GM12878 (cell line): Measurements from ENCODE around the gene PPT2. TPM values are rescaled to one million over a fixed set of nuclear protein-coding genes. Genes with fewer than 3 reads are reported as not detected.

Experiments
- ATAC-seq: fragments of 200-7000 bp; cut with Tn5 transposase; 3 replicates; pipeline ENCODE4 v1.9.1; 2020; ENCODE audit warnings: mild to moderate bottlenecking, moderate library complexity
- BruUV-seq: library from RNA; stranded (reverse); fragments of 400-500 nt; replicated peaks from 2 replicates; lab custom pipeline; 2021; lab: Mats Ljungman, UMichigan
- CTCF ChIA-PET: fragments of 300-600 bp; sonication (Branson Sonifier 250); formaldehyde crosslinking; extraction: SDS; loops from one replicate; lab custom pipeline; 2021; ENCODE audit warnings: inconsistent platforms; lab: Yijun Ruan, JAX
- POLR2A ChIA-PET: fragments of 350-600 bp; formaldehyde crosslinking; extraction: SDS; loops from one replicate; lab custom pipeline; 2021; ENCODE audit warnings: inconsistent platforms; lab: Charles Lee
- RAD21 ChIA-PET: fragments of 300-600 bp; sonication (Branson Sonifier 250); formaldehyde crosslinking; loops from one replicate; lab custom pipeline; 2023; ENCODE audit warnings: antibody characterized with exemption; ENCODE audit not compliant: unreplicated experiment; lab: Charles Lee
- SMC1A ChIA-PET: fragments of 300-600 bp; sonication (Branson Sonifier 250); formaldehyde crosslinking; loops from one replicate; lab custom pipeline; 2023; ENCODE audit not compliant: unreplicated experiment, uncharacterized antibody; lab: Charles Lee
- DNase-seq: peaks from one replicate; pipeline ENCODE4 v3.0.0-alpha.2; 2011; ENCODE audit warnings: low read depth, low spot score
- FAIRE-seq: peaks from 3 replicates; lab custom pipeline; 2011; peaks lifted over from hg19 to GRCh38; lab: Jason Lieb, UNC
- H2AFZ ChIP-seq: 2 replicates; pipeline ENCODE4 v1.6.0; 2011; ENCODE audit warnings: low read depth, low read length, control low read depth; ENCODE audit not compliant: control insufficient read depth
- H3K27ac ChIP-seq: 2 replicates; pipeline ENCODE4 v1.5.1; 2011; ENCODE audit warnings: control low read depth; ENCODE audit not compliant: control insufficient read depth, insufficient read depth
- H3K27me3 ChIP-seq, 2 experiments: replicated peaks in 1 of 2; 2 replicates each; pipeline versions ENCODE4 v1.6.0 to v1.6.1; 2011; ENCODE audit warnings: low read length in 1 of 2; ENCODE audit not compliant: control insufficient read depth in 2 of 2, insufficient read depth in 2 of 2
- H3K36me3 ChIP-seq, 2 experiments: 2 replicates each; pipeline ENCODE4 v1.5.1; 2011; ENCODE audit warnings: low read length in 1 of 2; ENCODE audit not compliant: control insufficient read depth in 2 of 2, insufficient read depth in 2 of 2
- H3K4me1 ChIP-seq: 2 replicates; pipeline ENCODE4 v1.6.1; 2011; ENCODE audit warnings: mild to moderate bottlenecking, low read length, moderate library complexity, mixed read lengths; ENCODE audit not compliant: control insufficient read depth, insufficient read depth
- H3K4me2 ChIP-seq: 2 replicates; pipeline ENCODE4 v1.6.0; 2011; ENCODE audit warnings: control low read depth; ENCODE audit not compliant: control insufficient read depth, insufficient read depth
- H3K4me3 ChIP-seq: fragments of 200-600 bp; sonication (generic); 2 replicates; pipeline ENCODE4 v1.5.1; 2016
- H3K79me2 ChIP-seq: 2 replicates; pipeline ENCODE4 v1.6.0; 2011; ENCODE audit warnings: low read length; ENCODE audit not compliant: control insufficient read depth, insufficient read depth
- H3K9ac ChIP-seq: 2 replicates; pipeline ENCODE4 v1.8.0; 2011; ENCODE audit warnings: low read length, control low read depth, mixed read lengths; ENCODE audit not compliant: control insufficient read depth, insufficient read depth
- H3K9me3 ChIP-seq: replicated peaks from 3 replicates; pipeline ENCODE4 v1.5.1; 2011; ENCODE audit warnings: mild to moderate bottlenecking, low read length; ENCODE audit not compliant: control insufficient read depth, insufficient read depth
- H4K20me1 ChIP-seq: 2 replicates; pipeline ENCODE4 v1.6.0; 2011; ENCODE audit not compliant: control insufficient read depth, insufficient read depth
- CBFB ChIP-seq: IDR thresholded peaks from 2 replicates; pipeline ENCODE4 v1.6.1; 2016; ENCODE audit warnings: antibody characterized with exemption, low read depth
- CHD2 ChIP-seq: IDR thresholded peaks from 2 replicates; pipeline ENCODE4 v1.6.1; 2011; ENCODE audit warnings: low read depth, low read length, improper control_type of control experiment, borderline replicate concordance
- CREB1 ChIP-seq: IDR thresholded peaks from 2 replicates; pipeline ENCODE4 v1.6.1; 2012; ENCODE audit warnings: low read depth, mild to moderate bottlenecking, inconsistent platforms
- DPF2 ChIP-seq: fragments of 450-650 bp; IDR thresholded peaks from 2 replicates; pipeline ENCODE4 v1.6.1; 2017; ENCODE audit warnings: mild to moderate bottlenecking
- FOXK2 ChIP-seq: fragments of 450-650 bp; IDR thresholded peaks from 2 replicates; pipeline ENCODE4 v1.6.1; 2017; ENCODE audit warnings: mild to moderate bottlenecking, moderate library complexity
- KAT2A ChIP-seq: conservative IDR thresholded peaks from 2 replicates; pipeline ENCODE4 v1.6.1; 2011; ENCODE audit warnings: low read depth, low read length; ENCODE audit not compliant: control insufficient read depth
- KLF5 ChIP-seq: fragments of 450-650 bp; IDR thresholded peaks from 2 replicates; pipeline ENCODE4 v1.6.1; 2014; ENCODE audit warnings: mild to moderate bottlenecking; ENCODE audit not compliant: partially characterized antibody
- NFYB ChIP-seq: IDR thresholded peaks from 2 replicates; pipeline ENCODE4 v1.6.1; 2011; ENCODE audit warnings: low read depth, mild to moderate bottlenecking, low read length, improper control_type of control experiment, moderate library complexity; ENCODE audit not compliant: insufficient read depth
- POLR2A ChIP-seq: IDR thresholded peaks from 2 replicates; pipeline ENCODE4 v1.6.1; 2011; ENCODE audit warnings: low read depth, mild to moderate bottlenecking, low read length
- RELA ChIP-seq: fragments of 450-650 bp; IDR thresholded peaks from 2 replicates; pipeline ENCODE4 v1.8.0; 2014; ENCODE audit warnings: borderline replicate concordance; ENCODE audit not compliant: partially characterized antibody
- SIX5 ChIP-seq: IDR thresholded peaks from 2 replicates; pipeline ENCODE4 v1.6.1; 2011; ENCODE audit warnings: mild to moderate bottlenecking, low read depth, low read length, moderate library complexity; ENCODE audit not compliant: severe bottlenecking
- ZNF217 ChIP-seq: fragments of 450-650 bp; IDR thresholded peaks from 2 replicates; pipeline ENCODE4 v1.6.1; 2017; ENCODE audit warnings: antibody characterized with exemption, mild to moderate bottlenecking
- WGBS: methylation state at CpG from one replicate; pipeline ENCODE4 v1.1.6; 2016; ENCODE audit warnings: low lambda C conversion rate; ENCODE audit not compliant: insufficient replicate concordance, insufficient coverage; ENCODE audit errors: missing lambda C conversion rate; 5-methylcytosine and 5-hydroxymethylcytosine counted together
- in situ Hi-C: fragments of 300-500 bp; cut with MboI; formaldehyde crosslinking; loops from 9 replicates; pipeline ENCODE4 v1.14.3; 2018; ENCODE audit warnings: mixed read lengths
- intact Hi-C: fragments of 100-400 bp; cut with micrococcal nuclease; formaldehyde crosslinking; loops from one replicate; pipeline ENCODE4 v1.14.2; 2022; ENCODE audit not compliant: unreplicated experiment
- polyA plus RNA-seq, 11 experiments: library from polyadenylated mRNA; depleted of rRNA in 4 of 11; unstranded in 6 of 11; stranded (reverse) in 5 of 11; fragments of >200 nt; fragmentation: Nextera tagmentation in 4 of 11; fragmentation: Illumina TruSeq in 1 of 11; extraction: Ambion mirVana in 4 of 11; extraction: Trizol in 1 of 11; gene quantifications; 1 replicate in 1 of 11; 2 replicates in 10 of 11; pipeline versions ENCODE4 v1.2.1 to v1.2.3, GENCODE V29; 2011 to 2016; ENCODE audit warnings: inconsistent platforms in 2 of 11, missing spikeins in 2 of 11, low read depth in 1 of 11
- total RNA-seq, 4 experiments: library from RNA; depleted of rRNA in 3 of 4; stranded (reverse); fragments of >200 nt in 3 of 4; fragmentation: Illumina TruSeq in 1 of 4; extraction: Trizol in 1 of 4; gene quantifications; 2 replicates each; pipeline versions ENCODE4 v1.2.1 to v1.2.3, GENCODE V29; 2013 to 2021

The PPT2 gene
- total and polyA plus RNA-seq, 10 of the 15 experiments (the other 5 are each of a cell fraction or from before 2014, with no cell fraction given): 1.3 to 25.5 (median 5.5) TPM

GRCh38 chr6:32108727-32109113, 45.2 kb upstream of the PPT2 start:
- Histone ChIP-seq H3K79me2 (no peaks in the 10 kb centered on the region), H3K4me1 (no peaks in the 10 kb centered on the region), H3K4me3 (no peak overlapping the region), H3K9me3 (no peaks in the 10 kb centered on the region), H3K27ac (no peak overlapping the region), H3K4me2 (no peak overlapping the region), H2AFZ (no peak overlapping the region), H4K20me1 (no peaks in the 10 kb centered on the region), H3K27me3 (peaks cover 0 to 4% of the 10 kb centered on the region in 2 experiments; a peak in 2 of 4 replicates), H3K36me3 (no peaks in the 10 kb centered on the region), H3K9ac (no peak overlapping the region)
- DNase-seq (no peak), ATAC-seq (no peak)
- CTCF ChIA-PET: interaction anchor here (2.4 kb wide), 1 partner anchor 10 kb away, joined by 6 read pairs; no protein-coding TSS in a partner anchor
- BruUV-seq: no TSS peak
- WGBS: 70% methylated on average over 6 of the region's 6 CpGs
- SMC1A ChIA-PET: no interaction called here
- RAD21 ChIA-PET: no interaction called here
- POLR2A ChIA-PET: interaction anchor here (1.1 kb wide), 1 partner anchor 87 kb away, joined by 5 read pairs; no protein-coding TSS in a partner anchor
- intact Hi-C loops: no loop called here
- TF ChIP-seq POLR2A: peak; percentile 72
- no peak for TF ChIP-seq KAT2A
- no peak for TF ChIP-seq FOXK2
- no peak for TF ChIP-seq RELA
- TF ChIP-seq CHD2: no peak
- no peak for TF ChIP-seq CREB1
- TF ChIP-seq DPF2: no peak
- no peak for TF ChIP-seq KLF5
- TF ChIP-seq, all 136 proteins: peak for 1
- FAIRE-seq: no peak
- in situ Hi-C loops: no loop called here

- ATAC-seq (no peak), FAIRE-seq (no peak), DNase-seq (no peak)
- no peak within 1 kb of the TSS for H2AFZ ChIP-seq
- no peaks in the 10 kb centered on the region for H4K20me1 ChIP-seq
- H3K4me3 ChIP-seq: no peak within 1 kb of the TSS
- H3K27ac ChIP-seq: no peak within 1 kb of the TSS
- peaks cover 0 to under 1% of the 10 kb centered on the region in 2 experiments; a peak in 2 of 4 replicates for H3K27me3 ChIP-seq
- intact Hi-C loops: no loop called here
- 0% methylated on average over 8 of the region's 12 CpGs for WGBS
- peak; percentile 61 for TF ChIP-seq POLR2A
- TF ChIP-seq NFYB: no peak
- TF ChIP-seq SIX5: no peak
- no peak for TF ChIP-seq CBFB
- no peak for TF ChIP-seq ZNF217
- POLR2A ChIA-PET: interaction anchor here (1.1 kb wide), 1 partner anchor 86 kb away, joined by 5 read pairs; no protein-coding TSS in a partner anchor
- CTCF ChIA-PET: interaction anchor here (2.4 kb wide), 1 partner anchor 9 kb away, joined by 6 read pairs; no protein-coding TSS in a partner anchor
- in situ Hi-C loops: no loop called here
- SMC1A ChIA-PET: no interaction called here
- H3K4me1 ChIP-seq: no peaks in the 10 kb centered on the region
- H3K9me3 ChIP-seq: no peaks in the 10 kb centered on the region
- RAD21 ChIA-PET: no interaction called here
- H3K9ac ChIP-seq: no peak within 1 kb of the TSS
- H3K36me3 ChIP-seq: no peaks in the 10 kb centered on the region
- no TSS peak for BruUV-seq
- no peak within 1 kb of the TSS for H3K4me2 ChIP-seq
- H3K79me2 ChIP-seq: no peaks in the 10 kb centered on the region
These were observed 44.7 kb upstream of the PPT2 start, which contains the start of gene TNXB for GRCh38 chr6:32109114-32109764. Gene TNXB, minus strand, starts transcription at chr6:32109338. Its CDS starts 11,140 bp downstream, at chr6:32098198.
